HG03139 (cell line): Measurements from ENCODE around the gene FRYL.
"Not testable (repeated sequence)": the region's sequence is repeated elsewhere in the genome, so short reads cannot be mapped to it uniquely, and the experiment has no call there.

Source experiments
- ATAC-seq: cut with Tn5 transposase; IDR thresholded peaks from one replicate; pipeline ENCODE4 v1.9.1; 2021; ENCODE audit not compliant: unreplicated experiment

FRYL gene

DNA sequence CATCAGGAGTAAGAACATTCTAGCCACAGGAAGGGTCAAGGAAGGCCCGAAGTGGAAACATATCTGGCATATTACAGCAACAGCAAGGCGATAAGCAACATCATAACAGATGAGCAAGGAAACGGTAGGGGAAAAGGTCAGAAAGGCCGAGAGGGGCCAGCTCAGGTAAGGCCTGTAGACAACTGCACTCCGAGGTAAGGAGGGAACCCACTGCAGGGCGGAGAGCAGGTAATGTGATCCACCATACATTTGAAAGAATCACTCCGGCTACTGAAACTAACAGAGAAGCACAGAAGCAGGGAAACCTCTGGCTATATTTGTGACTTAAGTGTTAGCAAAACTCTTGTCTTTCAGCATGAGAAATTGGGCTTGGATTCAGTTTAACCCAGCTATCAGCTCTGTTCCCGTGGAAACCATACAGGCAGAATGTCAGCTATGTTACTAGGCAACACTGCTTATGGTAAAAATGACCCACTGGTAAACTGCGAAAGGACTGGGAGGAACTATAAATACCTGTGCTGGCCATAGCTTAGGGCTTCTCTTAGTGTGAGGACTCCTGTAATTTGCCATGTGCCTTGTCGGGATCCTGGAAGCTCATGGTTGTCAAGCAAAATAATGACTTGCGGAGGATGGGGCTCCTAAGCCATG, 31.0 kb downstream of the FRYL start:
- ATAC-seq, result no peak

DNA sequence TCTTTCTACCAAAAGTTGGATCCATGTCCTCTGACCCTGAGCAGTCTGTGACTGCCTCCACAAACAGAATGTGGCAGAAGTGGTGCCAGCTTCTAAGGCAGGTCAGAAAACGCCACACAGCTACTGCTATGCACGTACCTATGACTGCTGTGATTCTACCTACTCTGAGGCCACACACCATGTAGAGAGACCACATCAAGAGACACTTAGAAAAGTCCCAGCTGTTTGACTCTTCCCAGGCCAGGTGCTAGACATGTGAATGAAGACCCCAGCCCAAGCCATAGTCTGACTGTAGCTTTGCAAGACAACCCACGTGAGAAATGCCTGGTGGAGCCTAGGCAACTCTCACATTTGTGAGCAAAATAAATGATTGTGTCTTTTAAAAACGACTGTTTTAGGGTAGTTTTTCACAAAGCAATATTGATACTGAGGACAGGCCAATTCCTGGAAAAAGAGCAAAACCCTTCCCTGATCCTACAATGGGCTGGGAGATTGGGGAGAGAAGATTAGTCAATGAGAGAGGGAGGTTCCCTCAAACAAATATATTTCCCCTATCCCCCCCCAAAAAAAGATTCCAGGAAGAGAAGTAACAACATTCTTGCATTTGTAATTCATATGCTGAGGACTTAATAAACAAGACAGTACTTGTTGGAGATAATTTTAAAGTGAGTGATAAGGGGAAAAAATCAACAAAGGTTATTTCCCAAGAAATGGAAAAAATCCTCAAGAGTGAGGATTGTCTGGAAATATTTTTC, 33.3 kb downstream of the FRYL start:
- no peak for ATAC-seq

DNA sequence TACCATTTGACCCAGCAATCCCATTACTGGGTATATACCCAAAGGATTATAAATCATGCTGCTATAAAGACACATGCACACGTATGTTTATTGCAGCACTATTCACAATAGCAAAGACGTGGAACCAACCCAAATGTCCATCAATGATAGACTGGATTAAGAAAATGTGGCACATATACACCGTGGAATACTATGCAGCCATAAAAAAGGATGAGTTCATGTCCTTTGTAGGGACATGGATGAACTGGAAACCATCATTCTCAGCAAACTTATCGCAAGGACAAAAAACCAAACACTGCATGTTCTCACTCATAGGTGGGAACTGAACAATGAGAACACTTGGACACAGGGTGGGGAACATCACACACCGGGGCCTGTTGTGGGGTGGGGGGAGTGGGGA, 34.9 kb downstream of the FRYL start:
- ATAC-seq, result not testable (repeated sequence)

DNA sequence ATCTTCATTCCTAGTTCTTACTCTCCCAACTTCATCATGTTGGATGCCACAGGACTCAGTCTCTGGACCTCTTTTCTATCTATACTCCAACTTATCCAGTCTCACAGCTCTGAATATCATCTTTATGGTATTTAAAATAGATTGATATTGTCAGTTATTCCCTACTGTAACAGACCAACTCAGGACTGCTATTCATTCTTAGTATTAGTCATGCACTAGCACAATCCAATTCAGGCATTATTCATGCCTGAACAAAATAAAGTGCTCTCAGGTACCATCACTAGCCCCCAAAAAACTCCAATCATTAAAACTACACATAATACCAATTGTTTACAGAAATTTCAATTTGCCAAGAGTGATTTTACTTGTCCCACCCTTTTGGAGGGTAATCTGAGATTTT, 37.7 kb downstream of the FRYL start:
- ATAC-seq, result no peak

DNA sequence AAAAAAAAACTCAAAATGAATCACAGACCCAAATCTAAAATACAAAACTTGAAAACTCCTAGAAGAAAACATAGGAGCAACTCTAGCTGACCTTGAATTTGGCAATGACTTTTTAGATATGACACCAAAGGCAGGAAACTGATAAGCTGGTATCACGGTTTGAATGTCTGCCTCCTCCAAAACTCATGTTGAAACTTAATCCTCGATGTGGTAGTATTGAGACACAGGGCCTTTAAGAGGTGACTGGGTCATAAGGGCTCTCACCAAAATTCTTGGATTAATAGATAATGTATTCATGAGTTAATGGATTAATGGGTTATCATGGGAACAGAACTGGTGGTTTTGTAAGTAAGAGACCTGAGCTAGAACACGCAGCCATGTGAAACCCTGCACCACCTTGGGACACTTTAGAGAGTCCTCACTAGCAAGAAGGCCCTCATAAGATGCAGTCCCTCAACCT, 40.5 kb downstream of the FRYL start:
- ATAC-seq, result peak; percentile 63

DNA sequence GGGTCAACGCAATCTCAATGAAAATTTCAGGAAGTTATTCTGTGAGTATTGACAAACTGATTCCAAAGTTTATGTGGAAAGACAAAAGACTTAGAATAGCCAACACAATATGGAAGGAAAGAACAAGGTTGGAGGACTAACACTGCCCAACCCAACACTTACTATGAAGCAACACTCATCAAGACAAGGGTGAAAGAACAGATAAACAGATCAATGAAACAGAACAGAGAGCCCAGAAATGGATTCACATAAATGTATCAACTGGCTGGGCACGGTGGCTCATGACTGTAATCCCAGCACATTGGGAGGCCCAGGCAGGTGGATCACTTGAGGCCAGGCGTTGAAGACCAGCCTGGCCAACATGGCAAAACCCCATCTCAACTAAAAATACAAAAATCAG, 41.2 kb downstream of the FRYL start:
- ATAC-seq, result no peak

DNA sequence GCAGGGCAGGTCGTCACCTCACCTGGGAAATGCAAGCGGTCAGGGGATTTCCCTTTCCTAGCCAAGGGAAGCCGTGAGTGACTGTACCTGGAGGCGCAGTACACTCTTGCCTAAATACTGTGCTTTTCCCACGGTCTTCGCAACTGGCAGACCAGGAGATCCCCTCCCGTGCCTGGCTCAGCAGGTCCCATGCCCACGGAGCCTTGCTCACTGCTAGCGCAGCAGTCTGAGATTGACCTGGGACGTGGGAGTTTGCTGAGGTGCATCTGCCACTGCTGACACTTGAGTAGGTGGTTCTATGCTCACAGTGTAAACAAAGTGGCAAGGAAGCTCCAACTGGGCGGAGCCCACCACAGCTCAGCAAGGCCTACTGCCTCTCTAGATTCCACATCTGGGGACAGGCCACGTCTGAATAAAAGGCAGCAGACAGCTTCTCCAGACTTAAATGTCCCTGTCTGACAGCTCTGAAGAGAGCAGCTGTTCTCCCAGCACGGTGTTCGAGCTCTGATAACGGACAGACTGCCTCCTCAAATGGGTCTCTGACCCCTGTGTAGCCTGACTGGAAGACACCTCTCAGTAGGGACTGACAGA, 51.1 kb downstream of the FRYL start:
- ATAC-seq, result not testable (repeated sequence)

DNA sequence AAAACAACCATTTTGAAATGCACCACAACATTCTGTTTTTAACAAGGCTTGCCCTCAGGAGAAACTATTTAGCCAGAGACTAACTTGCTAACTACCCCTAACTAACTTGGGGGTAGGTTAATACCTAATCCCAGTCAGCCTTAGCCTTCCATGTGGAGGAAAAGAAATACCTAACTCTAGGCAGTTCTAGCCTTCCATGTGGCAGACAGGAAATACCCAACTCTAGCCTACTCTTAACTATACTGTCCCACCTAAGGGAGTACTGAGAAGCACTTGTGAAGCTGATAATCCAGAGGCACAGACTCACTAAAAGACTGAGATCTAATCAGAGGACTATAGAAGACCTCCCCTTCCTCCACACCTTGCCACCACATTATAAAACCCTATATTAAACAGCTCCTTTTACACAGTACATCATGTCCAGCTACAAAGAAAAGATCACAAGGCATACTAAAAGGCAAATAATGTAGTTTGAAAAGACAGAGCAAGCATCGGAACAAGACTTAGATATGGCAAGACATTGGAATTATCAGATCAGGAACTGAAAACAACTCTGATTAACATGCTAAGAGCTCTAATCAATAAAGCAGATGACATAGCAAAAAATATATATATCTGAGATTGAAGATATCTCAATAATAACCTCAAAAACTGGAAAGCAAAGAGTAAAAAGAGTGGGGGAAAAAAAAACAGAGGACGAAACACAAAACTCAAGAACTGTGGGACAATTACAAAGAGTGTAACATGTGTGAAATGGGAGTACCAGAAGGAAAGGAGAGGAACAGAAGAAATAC, 52.2 kb downstream of the FRYL start:
- no peak for ATAC-seq

DNA sequence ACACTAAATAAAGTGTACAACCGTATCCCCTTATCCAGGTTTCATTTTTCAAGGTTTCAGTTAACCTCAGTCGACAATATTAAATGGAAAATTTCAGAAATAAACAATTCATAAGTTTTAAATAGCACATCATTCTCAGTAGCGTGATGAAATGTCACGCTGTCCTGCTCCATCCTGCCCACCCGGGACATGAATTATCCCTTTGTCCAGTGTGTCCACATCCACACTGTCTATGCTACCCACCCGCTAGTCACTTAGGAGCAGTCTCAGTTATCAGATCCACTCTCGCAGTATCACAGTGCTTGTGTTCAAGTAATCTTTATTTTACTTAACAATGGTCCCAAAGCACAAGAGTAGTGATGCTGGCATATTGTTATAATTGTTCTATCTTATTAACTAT, 54.7 kb downstream of the FRYL start:
- no peak for ATAC-seq

DNA sequence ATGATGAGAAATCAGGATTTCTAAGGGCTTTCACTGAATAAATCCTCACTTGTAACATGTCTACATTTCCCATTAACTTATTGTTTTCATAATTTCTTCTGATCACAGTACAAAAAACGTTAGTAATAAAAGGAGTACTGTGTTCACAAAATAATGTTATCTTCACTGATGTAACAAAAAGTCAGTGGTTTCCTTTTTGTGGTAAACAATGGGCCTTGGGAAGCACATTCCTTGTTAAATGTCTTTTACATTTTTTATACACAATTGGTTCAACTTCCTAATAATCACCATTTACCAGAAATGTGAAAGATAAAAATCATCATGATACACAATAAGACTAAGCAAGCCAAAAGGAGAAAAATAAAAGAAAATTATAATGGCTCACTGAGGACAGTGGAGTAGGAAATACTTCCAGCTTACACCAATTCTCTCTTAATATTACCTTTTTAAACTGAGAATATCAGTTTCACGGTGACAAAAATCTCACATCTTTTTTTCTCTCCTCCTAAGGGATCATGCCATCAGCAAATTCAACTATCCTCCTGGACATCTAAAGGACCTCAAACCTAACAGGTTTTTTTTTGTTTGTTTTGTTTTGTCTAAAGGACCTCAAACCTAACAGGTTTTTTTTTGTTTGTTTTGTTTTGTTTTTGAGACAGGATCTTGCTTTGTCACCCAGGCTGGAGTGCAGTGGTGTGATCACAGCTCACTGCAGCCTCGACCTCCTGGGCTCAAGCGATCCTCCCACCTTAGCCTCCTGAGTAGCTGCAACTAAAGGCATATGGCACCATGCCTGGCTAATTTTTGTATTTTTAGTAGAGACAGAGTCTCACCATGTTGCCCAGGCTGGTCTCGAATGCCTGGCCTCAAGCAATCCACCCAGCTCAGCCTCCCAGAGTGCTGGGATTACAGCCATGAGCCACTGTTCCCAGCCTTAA, 57.3 kb downstream of the FRYL start:
- no peak for ATAC-seq

DNA sequence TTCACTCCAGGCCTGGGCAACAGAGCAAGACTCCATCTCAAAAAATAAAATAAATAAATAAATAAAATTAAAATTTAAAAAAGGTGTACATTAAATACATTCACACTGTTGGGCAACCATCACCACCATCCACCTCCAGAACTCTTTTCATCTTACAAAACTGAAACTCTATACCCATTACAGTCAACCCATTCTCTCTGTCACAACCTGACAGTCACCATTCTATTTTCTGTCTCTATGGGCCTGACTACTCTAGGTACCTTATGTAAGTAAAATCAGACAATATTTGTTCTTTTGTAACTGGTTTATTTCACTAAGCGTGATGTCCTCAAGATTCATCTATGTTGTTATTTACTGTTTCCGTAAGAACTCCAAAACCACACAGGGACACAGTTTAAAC, 59.6 kb downstream of the FRYL start:
- ATAC-seq, result no peak

DNA sequence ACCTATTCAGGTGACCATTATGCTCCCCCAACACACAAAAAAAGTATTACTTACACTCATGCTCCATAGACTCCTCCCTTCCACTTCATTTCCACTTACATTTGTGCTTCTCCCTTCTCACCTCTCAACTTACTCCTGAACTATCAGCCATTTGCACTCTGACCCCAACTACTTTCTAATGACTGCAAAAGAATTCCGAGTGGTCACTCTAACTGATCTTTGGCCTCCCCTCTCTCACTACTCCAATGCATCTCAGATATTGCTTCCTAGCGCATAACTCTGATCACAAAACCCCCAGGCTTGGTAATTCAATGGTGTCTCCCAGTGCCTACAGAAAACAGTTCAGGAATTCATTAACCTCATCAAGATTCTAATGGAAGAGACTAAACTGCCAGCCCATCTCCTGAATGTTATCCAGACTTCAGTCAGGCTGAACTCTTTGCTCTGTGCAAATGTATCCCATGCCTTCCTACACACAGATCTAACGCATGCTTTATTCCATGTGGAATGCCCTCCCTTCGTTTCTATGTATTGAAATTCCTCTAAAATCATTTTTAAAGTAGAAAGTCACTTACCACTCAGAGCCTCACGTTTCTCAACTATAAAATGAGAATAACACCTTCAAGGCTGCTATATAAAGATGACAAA, 61.1 kb downstream of the FRYL start:
- no peak for ATAC-seq

DNA sequence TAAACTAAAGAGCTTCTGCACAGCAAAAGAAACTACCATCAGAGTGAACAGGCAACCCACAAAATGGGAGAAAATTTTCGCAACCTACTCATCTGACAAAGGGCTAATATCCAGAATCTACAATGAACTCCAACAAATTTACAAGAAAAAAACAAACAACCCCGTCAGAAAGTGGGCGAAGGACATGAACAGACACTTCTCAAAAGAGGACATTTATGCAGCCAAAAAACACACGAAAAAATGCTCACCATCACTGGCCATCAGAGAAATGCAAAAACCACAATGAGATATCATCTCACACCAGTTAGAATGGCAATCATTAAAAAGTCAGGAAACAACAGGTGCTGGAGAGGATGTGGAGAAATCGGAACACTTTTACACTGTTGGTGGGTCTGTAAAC, 63.8 kb downstream of the FRYL start:
- not testable (repeated sequence) for ATAC-seq

DNA sequence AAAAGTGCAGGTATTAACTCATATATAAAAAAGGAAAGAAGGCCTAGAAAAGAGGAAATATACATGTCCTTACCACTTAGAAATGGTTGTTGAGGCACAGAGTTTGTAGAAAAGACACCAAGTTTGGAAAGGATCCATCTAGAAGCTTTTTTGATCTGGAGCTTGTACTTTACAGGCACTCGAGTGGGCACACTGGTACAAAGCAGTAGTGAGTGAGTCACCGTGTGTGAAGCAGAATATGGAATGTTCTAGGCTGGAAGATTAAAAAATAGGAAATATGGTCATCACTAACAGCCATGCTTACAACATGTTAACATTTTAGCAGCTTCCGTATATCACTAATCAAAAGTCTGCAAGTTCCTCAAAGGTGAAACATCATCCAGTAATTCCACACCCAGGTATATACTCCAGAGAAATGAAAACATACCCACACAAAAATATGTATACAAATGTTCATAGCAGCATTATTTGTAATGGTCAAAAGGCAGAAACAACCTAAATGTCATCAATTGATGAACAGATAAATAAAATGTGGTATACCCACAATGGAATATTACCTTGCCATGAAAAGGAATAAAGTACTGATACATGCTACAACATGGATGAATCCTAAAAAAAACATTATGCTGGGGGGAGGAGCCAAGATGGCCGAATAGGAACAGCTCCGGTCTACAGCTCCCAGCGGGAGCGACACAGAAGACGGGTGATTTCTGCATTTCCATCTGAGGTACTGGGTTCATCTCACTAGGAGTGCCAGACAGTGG, 69.5 kb downstream of the FRYL start:
- no peak for ATAC-seq

DNA sequence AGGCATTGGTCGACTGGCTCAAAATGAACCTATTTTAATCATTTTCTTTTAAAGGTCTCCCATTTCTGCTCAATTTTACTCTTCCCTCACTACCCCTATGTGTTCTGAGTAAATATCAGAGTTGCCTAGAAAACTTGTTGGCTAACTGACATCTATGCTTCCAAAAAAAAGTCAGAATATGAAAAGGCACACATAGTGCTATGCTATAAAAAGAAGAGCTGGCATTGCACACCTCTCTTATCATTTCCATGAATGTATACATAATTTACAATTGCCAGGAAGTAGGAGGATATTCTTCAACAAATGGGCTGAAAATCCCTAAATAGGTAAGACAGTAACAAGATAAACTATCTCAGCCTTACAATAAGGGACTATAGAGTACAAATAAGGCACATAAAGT, 70.2 kb downstream of the FRYL start:
- ATAC-seq, result no peak

DNA sequence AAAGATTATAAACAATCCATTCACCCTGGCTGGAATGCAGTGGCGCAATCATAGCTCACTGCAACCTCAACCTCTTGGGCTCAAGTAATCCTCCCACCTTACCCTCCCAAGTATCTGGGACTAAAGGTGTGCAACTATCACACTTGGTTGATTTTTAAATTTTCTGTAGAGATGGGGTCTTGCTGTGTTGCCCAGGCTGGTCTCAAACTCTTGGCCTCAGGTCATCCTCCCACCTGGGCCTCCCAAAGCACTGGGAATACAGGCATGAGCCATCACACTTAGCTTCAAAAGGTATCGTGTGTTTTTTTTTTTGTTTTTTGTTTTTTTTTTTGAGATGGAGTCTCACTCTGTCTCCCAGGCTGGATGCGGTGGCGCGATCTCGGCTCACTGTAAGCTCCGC, 71.5 kb downstream of the FRYL start:
- ATAC-seq, result no peak

DNA sequence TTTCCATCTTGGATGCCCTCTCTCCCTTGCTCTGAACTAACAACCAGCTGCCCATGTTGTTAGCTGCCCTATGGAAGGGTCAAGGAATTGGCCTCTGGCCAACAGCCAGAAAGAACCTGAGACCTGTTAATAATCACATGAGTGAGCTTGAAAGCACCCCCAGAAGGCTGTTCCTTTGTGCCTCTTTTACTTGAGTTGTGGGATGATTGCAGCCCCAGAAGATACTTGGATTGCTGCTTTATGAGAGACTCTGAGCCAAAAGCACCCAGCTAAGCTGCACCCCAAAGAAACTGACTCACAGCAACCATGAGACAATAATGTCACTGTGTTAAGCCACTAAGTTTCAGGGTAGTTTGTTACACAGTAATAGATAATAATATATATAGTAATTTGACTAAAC, 73.3 kb downstream of the FRYL start:
- ATAC-seq, result no peak

DNA sequence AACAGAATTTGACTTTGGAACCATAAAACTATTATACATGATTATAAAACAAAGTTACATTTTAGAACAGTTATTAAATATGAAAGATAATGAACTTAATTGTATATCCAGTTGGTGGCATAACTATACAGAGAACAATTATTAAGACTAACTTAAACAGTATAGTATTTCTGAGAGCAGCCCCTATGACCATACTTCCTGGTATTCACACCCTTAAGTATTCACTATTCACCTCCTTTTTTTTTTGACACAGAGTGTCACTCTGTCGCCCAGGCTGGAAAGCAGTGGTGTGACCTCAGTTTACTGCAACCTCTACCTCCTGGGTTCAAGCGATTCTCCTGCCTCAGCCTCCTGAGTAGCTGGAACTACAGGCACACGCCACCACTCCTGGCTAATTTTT, 74.5 kb downstream of the FRYL start:
- no peak for ATAC-seq

DNA sequence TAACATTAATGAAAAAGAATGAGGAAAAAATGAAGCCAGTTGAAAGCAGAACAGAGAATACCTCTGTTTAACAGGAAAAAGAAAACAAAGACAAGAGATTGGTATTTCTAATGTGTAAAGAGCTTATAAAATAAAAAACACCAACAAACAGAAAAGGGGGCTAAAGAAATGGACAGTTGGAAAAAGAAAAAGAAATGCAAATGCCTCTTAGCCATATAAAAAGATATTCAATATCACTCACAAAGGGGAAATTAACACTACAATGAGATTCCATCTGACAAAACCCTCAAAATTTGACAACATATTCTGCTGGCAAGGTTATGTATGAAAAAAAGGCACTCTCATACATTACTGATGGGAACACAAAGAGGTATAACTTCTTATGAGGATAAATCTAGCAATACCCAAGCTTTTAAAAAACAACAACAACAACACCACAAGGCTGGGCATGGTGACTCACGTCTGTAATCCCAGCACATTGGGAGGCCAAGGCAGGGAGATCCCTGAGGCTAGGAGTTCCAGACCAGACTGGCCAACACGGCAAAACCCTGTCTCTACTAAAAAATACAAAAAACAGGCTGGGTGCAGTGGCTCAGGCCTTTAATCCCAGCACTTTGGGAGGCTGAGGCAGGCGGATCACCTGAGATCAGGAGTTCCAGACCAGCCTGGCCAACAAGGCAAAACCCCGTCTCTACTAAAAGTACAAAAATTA, 75.8 kb downstream of the FRYL start:
- no peak for ATAC-seq
